GM21717 (cell line): Measurements from ENCODE around the gene ERN1.

Source experiments
- ATAC-seq: cut with Tn5 transposase; IDR thresholded peaks from one replicate; pipeline ENCODE4 v1.9.1; 2021; ENCODE audit warnings: mild to moderate bottlenecking, moderate library complexity; ENCODE audit not compliant: unreplicated experiment

Gene ERN1

DNA sequence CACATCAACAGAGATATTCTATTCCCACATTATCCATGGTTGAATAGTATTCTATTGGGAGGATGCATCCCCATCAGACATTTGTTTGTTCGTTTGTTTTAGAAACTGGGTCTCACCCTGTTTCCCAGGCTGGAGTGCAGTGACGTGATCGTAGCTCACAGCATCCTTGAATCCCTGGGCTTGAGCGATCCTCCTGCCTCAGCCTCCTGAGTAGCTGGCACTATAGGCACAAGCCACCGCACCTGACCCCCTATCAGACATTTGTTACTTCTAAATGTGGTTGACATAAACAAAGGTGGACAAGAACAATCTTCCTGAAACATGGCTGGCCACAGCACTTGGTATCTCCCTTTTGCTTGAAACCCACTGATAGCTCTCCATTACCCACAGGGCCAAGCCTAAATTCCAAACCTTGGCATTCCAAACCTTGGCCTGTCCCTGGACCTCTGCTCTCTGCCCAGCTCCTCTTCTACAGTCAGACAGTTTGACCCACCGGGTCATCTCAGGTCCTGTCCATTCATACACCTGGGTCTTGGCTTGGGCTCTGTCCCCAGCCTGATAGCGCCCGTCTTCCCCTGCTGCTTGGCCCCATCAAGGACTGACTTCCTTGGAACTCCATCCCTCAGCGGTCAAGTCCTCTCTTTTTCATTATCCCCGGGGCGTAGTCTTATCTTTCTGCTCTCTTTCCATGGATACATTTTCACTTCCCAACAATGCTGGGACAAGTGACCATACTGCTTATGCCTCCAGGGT lies 133.3 kb downstream of the ERN1 start:
- ATAC-seq = no peak

- ATAC-seq = no peak
Measured at GRCh38 chr17:63995626-63996025, 134.3 kb downstream of the ERN1 start.

- no peak for ATAC-seq
Measured at GRCh38 chr17:63993368-63993985, 136.5 kb downstream of the ERN1 start.

GRCh38 chr17:63991611-63992010 lies 138.3 kb downstream of the ERN1 start:
- ATAC-seq = no peak

DNA sequence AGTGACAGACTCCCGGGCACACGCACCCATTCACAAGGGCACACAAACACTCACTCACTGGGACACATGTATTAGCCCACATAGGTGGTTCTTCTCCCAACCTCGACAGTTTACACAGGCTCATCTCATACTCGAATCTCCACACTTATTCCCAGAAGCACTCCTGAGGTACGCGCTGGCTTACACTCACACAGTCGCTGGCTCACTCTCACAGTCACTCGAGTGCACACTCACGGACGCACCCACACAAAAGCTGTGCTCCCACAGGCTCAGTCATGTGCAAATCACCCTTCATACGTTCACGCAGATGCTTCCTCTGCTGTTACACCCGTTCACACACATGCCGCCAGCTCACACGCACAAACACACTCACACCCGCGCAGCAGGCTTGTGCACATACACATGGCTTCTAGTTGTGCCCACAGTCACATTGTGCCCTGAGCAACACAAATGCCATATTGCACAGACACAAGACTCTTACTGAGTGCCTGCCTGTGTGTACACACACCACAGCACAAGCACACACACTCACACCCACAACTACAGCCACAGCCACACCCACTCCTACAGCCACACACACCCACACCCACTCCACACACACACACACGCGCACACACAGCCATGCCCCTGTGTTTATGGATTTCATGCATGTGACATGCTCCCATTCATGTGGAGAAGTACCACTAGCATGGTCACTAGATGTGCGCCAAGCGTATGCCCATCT lies 140.2 kb downstream of the ERN1 start:
- ATAC-seq = no peak
